ENCODE measurements around the gene AXIN2. TPM values are rescaled to one million over a fixed set of nuclear protein-coding genes. Genes with fewer than 3 reads are reported as not detected.

AXIN2 gene
- polyA plus RNA-seq, 3 donors: 0.10 TPM; not detected in 2

DNA sequence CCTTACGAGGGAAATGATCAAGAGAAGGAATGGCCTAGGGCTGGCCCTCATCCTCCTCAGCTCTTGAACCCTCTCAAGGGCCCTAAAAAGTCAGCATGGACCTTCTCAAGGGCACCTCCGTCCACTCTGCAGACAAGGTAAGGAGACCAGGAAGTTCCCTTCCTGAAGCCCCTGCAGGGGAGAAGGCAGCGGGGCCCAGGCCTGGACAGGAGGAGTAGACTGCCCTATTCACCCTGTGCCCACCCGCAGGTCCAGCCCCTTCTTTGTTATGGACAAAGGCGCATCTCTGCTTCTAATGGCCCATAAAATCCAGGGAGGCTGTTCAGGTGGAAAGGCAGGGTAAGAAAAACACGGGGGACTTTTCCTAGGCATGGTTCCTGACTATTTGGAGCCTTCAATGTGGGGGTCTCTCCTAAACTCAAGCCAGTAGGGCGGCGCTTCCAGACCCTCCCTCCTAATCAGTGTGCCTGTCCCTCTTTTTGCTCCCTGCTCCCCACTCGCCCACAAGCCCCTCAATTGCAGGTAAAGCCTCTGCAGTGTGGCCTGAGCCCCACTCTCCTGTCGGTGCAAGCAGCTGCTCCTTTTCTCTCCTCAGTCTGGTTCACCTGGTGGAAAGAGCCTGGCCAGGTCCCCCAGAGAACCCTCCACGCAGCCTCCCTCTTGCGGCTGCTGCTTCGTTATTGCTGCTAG is 28.2 kb downstream of the AXIN2 start:
- TF ChIP-seq, protein P1, sequence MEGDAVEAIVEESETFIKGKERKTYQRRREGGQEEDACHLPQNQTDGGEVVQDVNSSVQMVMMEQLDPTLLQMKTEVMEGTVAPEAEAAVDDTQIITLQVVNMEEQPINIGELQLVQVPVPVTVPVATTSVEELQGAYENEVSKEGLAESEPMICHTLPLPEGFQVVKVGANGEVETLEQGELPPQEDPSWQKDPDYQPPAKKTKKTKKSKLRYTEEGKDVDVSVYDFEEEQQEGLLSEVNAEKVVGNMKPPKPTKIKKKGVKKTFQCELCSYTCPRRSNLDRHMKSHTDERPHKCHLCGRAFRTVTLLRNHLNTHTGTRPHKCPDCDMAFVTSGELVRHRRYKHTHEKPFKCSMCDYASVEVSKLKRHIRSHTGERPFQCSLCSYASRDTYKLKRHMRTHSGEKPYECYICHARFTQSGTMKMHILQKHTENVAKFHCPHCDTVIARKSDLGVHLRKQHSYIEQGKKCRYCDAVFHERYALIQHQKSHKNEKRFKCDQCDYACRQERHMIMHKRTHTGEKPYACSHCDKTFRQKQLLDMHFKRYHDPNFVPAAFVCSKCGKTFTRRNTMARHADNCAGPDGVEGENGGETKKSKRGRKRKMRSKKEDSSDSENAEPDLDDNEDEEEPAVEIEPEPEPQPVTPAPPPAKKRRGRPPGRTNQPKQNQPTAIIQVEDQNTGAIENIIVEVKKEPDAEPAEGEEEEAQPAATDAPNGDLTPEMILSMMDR (IDR thresholded peaks at IDR 0.05): no peak
- Histone ChIP-seq H3K36me3 (replicated peaks in 1 of 2; ENCODE audit: control insufficient read depth in 1 of 2, insufficient read depth in 2 of 2, low read length in 2 of 2) (no peaks in the 10 kb centered on the region), H3K4me1 (ENCODE audit: control insufficient read depth in 1 of 2, insufficient read depth in 2 of 2, low read length in 2 of 2) (no peaks in the 10 kb centered on the region), H3K79me2 (ENCODE audit: insufficient read depth, low read length) (no peaks in the 10 kb centered on the region), H3K27ac (ENCODE audit: low read depth in 1 of 2, low read length in 2 of 2) (no peak overlapping the region), H2AFZ (ENCODE audit: insufficient read depth, low read depth, low read length, poor library complexity, severe bottlenecking) (no peak overlapping the region), H3K9ac (ENCODE audit: insufficient read depth, low read length, poor library complexity, severe bottlenecking) (no peak overlapping the region), H3K9me3 (replicated peaks in 1 of 2; ENCODE audit: control insufficient read depth in 1 of 2, insufficient read depth in 1 of 2, low read length in 2 of 2) (peaks cover 0 to 12% of the 10 kb centered on the region in 2 donors), H4K20me1 (ENCODE audit: insufficient read depth, low read length) (no peaks in the 10 kb centered on the region), H3K27me3 (ENCODE audit: control insufficient read depth in 2 of 2, insufficient read depth in 2 of 2, low read length in 2 of 2) (no peaks in the 10 kb centered on the region), H3K4me3 (replicated peaks in 1 of 3; ENCODE audit: low read depth in 2 of 3, low read length in 3 of 3) (no peak overlapping the region), H3K4me2 (replicated peaks; ENCODE audit: extremely low read depth, low read length, poor library complexity, severe bottlenecking) (no peak overlapping the region)
- no peak for DNase-seq
- Mint-ChIP-seq H3K4me1 (no peaks in the 10 kb centered on the region), H3K4me3 (no peak overlapping the region), H3K27me3 (ENCODE audit: low read depth in 3 of 3) (peaks cover 2 to 6% (median 3%) of the 10 kb centered on the region in 3 donors), H3K36me3 (no peaks in the 10 kb centered on the region), H3K27ac (no peak overlapping the region), H3K9me3 (peaks cover 0 to 11% (median 2%) of the 10 kb centered on the region in 7 donors)
- WGBS (ENCODE audit: insufficient coverage): 93% methylated on average over 8 of the region's 13 CpGs
- intact Hi-C loops (cut with micrococcal nuclease): no loop called here

DNA sequence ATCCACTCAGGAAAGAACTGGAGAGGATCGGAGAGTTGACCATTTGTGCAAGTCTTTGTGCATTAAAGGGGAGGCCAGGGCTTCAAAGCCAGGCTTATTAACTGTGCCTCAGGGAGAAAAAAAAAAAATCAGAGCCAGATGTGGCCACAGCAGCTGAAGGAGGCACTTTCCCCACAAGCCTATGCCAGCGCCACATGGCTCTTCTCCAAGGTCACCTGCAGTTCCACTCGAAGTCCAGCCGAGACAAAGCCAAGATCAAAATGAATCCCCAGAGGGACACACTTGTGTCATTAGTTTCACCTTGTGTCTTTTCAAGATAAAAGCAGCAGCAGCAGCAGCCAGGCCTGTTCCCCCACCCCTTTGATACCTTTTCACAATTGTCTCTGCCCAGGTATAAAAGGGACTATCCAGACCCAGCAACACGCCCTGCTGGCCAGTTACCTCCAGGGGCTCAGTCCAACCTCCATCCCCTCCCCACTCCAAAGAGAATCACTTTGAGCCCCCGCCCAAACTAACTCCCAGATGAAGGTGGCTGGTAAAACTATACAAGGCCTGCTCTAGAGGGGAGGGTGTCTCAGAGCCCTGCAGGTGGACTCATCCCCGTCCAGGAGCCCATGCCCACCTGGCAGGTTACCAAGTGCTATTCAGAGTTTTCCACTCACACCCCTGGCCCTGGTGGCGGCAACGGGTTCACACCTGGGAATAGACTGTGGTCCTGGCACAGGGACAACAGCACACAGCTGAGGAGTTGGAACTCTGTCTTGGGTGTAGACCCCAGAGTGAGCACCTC is 29.2 kb downstream of the AXIN2 start:
- TF ChIP-seq, protein P1 (IDR thresholded peaks at IDR 0.05): no peak
- H3K4me3 Mint-ChIP-seq: no peak overlapping the region
- Histone ChIP-seq H4K20me1 (ENCODE audit: insufficient read depth, low read length) (no peaks in the 10 kb centered on the region), H3K27me3 (ENCODE audit: control insufficient read depth in 2 of 2, insufficient read depth in 2 of 2, low read length in 2 of 2) (no peaks in the 10 kb centered on the region), H3K79me2 (ENCODE audit: insufficient read depth, low read length) (no peaks in the 10 kb centered on the region), H3K4me2 (replicated peaks; ENCODE audit: extremely low read depth, low read length, poor library complexity, severe bottlenecking) (no peak overlapping the region), H3K27ac (ENCODE audit: low read depth in 1 of 2, low read length in 2 of 2) (no peak overlapping the region), H3K9ac (ENCODE audit: insufficient read depth, low read length, poor library complexity, severe bottlenecking) (no peak overlapping the region), H3K4me3 (replicated peaks in 1 of 3; ENCODE audit: low read depth in 2 of 3, low read length in 3 of 3) (no peak overlapping the region), H3K4me1 (ENCODE audit: control insufficient read depth in 1 of 2, insufficient read depth in 2 of 2, low read length in 2 of 2) (no peaks in the 10 kb centered on the region), H3K9me3 (replicated peaks in 1 of 2; ENCODE audit: control insufficient read depth in 1 of 2, insufficient read depth in 1 of 2, low read length in 2 of 2) (peaks cover 0 to 7% of the 10 kb centered on the region in 2 donors), H3K36me3 (replicated peaks in 1 of 2; ENCODE audit: control insufficient read depth in 1 of 2, insufficient read depth in 2 of 2, low read length in 2 of 2) (no peaks in the 10 kb centered on the region), H2AFZ (ENCODE audit: insufficient read depth, low read depth, low read length, poor library complexity, severe bottlenecking) (no peak overlapping the region)
- no peaks in the 10 kb centered on the region for H3K4me1 Mint-ChIP-seq
- no peak overlapping the region for H3K27ac Mint-ChIP-seq
- H3K9me3 Mint-ChIP-seq: peaks cover 0 to 9% (median 2%) of the 10 kb centered on the region in 7 donors
- intact Hi-C loops (cut with micrococcal nuclease): no loop called here
- DNase-seq: no peak
- H3K36me3 Mint-ChIP-seq: no peaks in the 10 kb centered on the region
- WGBS (ENCODE audit: insufficient coverage): 93% methylated on average over 6 of the region's 9 CpGs
- peaks cover 2 to 6% (median 6%) of the 10 kb centered on the region in 3 donors for H3K27me3 Mint-ChIP-seq (ENCODE audit: low read depth in 3 of 3)
